Ascending aorta (tissue), 2 donors: ENCODE data around the gene TNMD. TPM values are rescaled to one million over a fixed set of nuclear protein-coding genes. Genes with fewer than 3 reads are reported as not detected.

Experiments
- DNase-seq, 2 donors: peaks; one replicate each; pipeline ENCODE4 v3.0.0-alpha.2; 2019; ENCODE audit warnings: low spot score in 2 of 2
- H3K27ac ChIP-seq, 2 donors: fragments of 200-600 bp; sonication (generic); one replicate each; pipeline ENCODE4 v1.5.1; 2016 to 2017; ENCODE audit warnings: mild to moderate bottlenecking in 1 of 2
- H3K27me3 ChIP-seq: fragments of 200-600 bp; sonication (generic); one replicate; pipeline ENCODE4 v1.5.1; 2017
- H3K36me3 ChIP-seq, 2 donors: fragments of 200-600 bp; sonication (generic); one replicate each; pipeline ENCODE4 v1.5.1; 2016
- H3K4me1 ChIP-seq, 2 donors: fragments of 200-600 bp; sonication (generic); one replicate each; pipeline ENCODE4 v1.5.1; 2016 to 2017; ENCODE audit warnings: mild to moderate bottlenecking in 1 of 2
- H3K4me3 ChIP-seq, 2 donors: fragments of 200-600 bp; sonication (generic); one replicate each; pipeline ENCODE4 v1.5.1; 2016 to 2017; ENCODE audit warnings: mild to moderate bottlenecking in 1 of 2
- H3K9me3 ChIP-seq, 2 donors: fragments of 200-600 bp; sonication (generic); one replicate each; pipeline ENCODE4 v1.5.1; 2016
- intact Hi-C: fragments of 100-400 bp; cut with DNase I; formaldehyde crosslinking; loops from one replicate; pipeline ENCODE4 v1.15.1; 2023
- total RNA-seq: library from RNA; depleted of rRNA; stranded (reverse); fragments of >200 nt; gene quantifications from one replicate; pipeline ENCODE4 v1.1.0, GENCODE V29; 2016
- TF ChIP-seq, protein P1 (sequence below), 3 experiments: fragments of 200-600 bp in 2 of 3; fragments of 450-650 bp in 1 of 3; sonication (generic) in 2 of 3; IDR thresholded peaks; one replicate each; pipeline ENCODE4 v1.5.1; 2016 to 2019; ENCODE audit warnings: antibody characterized with exemption in 3 of 3, mild to moderate bottlenecking in 1 of 3, moderate library complexity in 1 of 3

The TNMD gene
- total RNA-seq, 1 donor from 2014 or later = not detected

DNA sequence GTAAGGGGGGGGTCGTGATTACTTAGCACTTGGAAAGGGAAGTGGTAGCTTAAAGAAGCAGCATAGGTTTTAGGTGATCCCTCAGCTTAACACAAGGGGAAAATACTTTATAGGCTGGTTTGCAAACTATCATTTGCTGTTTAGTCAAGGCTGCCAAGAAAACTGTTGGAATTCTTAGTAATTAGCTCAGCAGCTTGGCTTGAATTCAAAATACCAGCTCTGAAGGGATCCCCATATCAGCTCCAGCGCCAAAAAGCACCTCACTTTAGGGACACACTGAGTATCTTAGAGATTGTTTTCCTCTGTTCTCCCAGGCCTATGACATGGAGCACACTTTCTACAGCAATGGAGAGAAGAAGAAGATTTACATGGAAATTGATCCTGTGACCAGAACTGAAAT is 8.8 kb downstream of the TNMD start:
- H3K4me3 ChIP-seq = no peak overlapping the region
- no peak overlapping the region for H3K27ac ChIP-seq
- no peaks in the 10 kb centered on the region for H3K9me3 ChIP-seq
- intact Hi-C loops = no loop called here
- H3K27me3 ChIP-seq = peaks cover 3% of the 10 kb centered on the region
- H3K36me3 ChIP-seq = no peaks in the 10 kb centered on the region
- TF ChIP-seq, protein P1, sequence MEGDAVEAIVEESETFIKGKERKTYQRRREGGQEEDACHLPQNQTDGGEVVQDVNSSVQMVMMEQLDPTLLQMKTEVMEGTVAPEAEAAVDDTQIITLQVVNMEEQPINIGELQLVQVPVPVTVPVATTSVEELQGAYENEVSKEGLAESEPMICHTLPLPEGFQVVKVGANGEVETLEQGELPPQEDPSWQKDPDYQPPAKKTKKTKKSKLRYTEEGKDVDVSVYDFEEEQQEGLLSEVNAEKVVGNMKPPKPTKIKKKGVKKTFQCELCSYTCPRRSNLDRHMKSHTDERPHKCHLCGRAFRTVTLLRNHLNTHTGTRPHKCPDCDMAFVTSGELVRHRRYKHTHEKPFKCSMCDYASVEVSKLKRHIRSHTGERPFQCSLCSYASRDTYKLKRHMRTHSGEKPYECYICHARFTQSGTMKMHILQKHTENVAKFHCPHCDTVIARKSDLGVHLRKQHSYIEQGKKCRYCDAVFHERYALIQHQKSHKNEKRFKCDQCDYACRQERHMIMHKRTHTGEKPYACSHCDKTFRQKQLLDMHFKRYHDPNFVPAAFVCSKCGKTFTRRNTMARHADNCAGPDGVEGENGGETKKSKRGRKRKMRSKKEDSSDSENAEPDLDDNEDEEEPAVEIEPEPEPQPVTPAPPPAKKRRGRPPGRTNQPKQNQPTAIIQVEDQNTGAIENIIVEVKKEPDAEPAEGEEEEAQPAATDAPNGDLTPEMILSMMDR (IDR thresholded peaks at IDR 0.05) = no peak
- no peaks in the 10 kb centered on the region for H3K4me1 ChIP-seq
- DNase-seq = no peak

DNA sequence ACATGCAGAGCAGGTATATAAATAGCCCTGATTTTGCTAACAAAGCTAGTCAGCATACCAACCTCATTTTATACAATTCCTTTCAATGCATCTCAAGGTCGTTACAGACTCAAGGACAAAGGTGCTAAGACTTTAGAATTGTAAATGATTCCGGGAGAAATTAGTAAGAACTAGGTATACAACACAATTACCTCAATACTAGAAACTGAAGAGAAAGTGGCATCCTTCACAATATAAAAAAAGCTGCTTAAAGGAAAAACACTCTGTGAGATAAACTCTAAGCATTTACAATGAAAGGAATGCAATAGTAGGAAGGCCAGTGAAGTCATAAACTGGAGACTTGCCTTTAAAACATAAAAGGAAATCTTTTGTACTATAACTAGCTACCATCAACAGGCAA is 11.9 kb downstream of the TNMD start:
- no peak overlapping the region for H3K4me3 ChIP-seq
- H3K27me3 ChIP-seq = no peaks in the 10 kb centered on the region
- H3K27ac ChIP-seq = no peak overlapping the region
- no peaks in the 10 kb centered on the region for H3K36me3 ChIP-seq
- H3K4me1 ChIP-seq = no peaks in the 10 kb centered on the region
- DNase-seq = no peak
- no peaks in the 10 kb centered on the region for H3K9me3 ChIP-seq
- intact Hi-C loops = no loop called here
- TF ChIP-seq, protein P1 (IDR thresholded peaks at IDR 0.05) = no peak

DNA sequence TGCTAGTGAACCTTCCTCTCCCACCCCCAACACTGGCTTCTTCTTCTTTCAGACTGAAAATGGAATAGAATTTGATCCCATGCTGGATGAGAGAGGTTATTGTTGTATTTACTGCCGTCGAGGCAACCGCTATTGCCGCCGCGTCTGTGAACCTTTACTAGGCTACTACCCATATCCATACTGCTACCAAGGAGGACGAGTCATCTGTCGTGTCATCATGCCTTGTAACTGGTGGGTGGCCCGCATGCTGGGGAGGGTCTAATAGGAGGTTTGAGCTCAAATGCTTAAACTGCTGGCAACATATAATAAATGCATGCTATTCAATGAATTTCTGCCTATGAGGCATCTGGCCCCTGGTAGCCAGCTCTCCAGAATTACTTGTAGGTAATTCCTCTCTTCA is 14.7 kb downstream of the TNMD start:
- no peak overlapping the region for H3K27ac ChIP-seq
- H3K36me3 ChIP-seq = no peaks in the 10 kb centered on the region
- H3K4me3 ChIP-seq = no peak overlapping the region
- TF ChIP-seq, protein P1 (IDR thresholded peaks at IDR 0.05) = no peak
- no peaks in the 10 kb centered on the region for H3K27me3 ChIP-seq
- no peak for DNase-seq
- intact Hi-C loops = no loop called here
- H3K4me1 ChIP-seq = no peaks in the 10 kb centered on the region
- no peaks in the 10 kb centered on the region for H3K9me3 ChIP-seq

DNA sequence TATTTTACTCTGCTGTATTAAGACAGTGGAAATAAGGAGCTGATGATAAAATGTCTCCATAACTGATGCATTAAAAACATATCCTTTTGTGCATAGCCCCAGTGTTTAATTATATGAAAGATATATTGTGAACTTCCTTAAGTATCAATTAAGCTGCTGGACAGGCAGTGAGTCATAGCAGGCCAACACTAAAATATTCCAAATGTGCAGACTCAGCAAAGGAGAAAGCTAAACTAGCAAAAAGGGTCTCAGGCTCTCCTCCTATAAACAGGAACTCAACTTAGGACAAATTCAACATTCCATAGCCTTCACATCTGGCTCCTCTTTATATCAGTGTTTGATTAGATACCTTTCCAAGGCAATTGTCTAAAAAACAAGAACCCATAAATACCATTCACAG is 15.6 kb downstream of the TNMD start:
- no peak for DNase-seq
- intact Hi-C loops = no loop called here
- H3K27ac ChIP-seq = no peak overlapping the region
- no peaks in the 10 kb centered on the region for H3K27me3 ChIP-seq
- TF ChIP-seq, protein P1 (IDR thresholded peaks at IDR 0.05) = no peak
- no peaks in the 10 kb centered on the region for H3K9me3 ChIP-seq
- H3K4me3 ChIP-seq = no peak overlapping the region
- H3K4me1 ChIP-seq = no peaks in the 10 kb centered on the region
- H3K36me3 ChIP-seq = no peaks in the 10 kb centered on the region

DNA sequence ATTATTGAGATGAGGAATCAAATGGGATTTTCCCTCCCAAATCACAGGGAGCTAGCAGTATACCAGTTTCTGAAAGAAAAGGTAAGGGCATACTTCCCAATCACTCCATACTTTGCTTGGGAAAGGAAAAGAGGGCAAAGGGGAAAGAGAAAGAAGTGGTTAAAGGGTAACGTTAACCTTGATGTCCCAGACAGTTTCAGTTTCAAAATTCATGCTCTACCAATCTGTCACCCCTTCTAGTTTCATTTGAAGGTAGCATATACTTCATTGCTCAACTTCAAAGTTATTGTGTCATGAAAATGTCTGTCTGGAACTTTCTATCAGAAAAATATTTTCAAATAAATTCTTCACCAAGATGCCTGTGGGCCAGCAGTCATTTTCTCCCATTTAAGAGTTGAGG is 16.0 kb downstream of the TNMD start:
- H3K9me3 ChIP-seq = no peaks in the 10 kb centered on the region
- no peaks in the 10 kb centered on the region for H3K4me1 ChIP-seq
- no peak overlapping the region for H3K27ac ChIP-seq
- H3K27me3 ChIP-seq = no peaks in the 10 kb centered on the region
- no peaks in the 10 kb centered on the region for H3K36me3 ChIP-seq
- DNase-seq = no peak
- intact Hi-C loops = no loop called here
- H3K4me3 ChIP-seq = no peak overlapping the region
- TF ChIP-seq, protein P1 (IDR thresholded peaks at IDR 0.05) = no peak

DNA sequence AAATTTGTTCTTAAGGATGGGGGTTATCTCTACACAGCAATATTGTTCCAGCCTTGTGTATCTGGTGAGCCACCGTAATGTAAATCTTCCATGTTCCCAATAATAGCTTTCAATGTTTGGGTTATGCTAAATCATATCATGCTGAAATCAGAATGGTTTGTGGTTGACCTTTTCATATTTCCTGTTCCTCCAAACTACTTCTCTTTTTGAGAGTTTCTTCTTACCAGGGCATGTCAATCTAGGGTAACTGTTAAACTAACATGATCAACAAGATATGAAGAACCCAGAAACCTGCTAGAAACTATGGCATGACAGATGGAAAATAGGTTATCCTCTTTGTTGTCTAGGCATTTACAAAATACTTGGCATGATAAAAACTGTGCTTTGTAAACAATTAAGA is 22.0 kb downstream of the TNMD start:
- no peak for DNase-seq
- Histone ChIP-seq H3K36me3 (no peaks in the 10 kb centered on the region), H3K4me1 (no peaks in the 10 kb centered on the region), H3K9me3 (no peaks in the 10 kb centered on the region), H3K27me3 (no peaks in the 10 kb centered on the region), H3K27ac (no peak overlapping the region), H3K4me3 (no peak overlapping the region)
- TF ChIP-seq, protein P1 (IDR thresholded peaks at IDR 0.05) = no peak
- intact Hi-C loops = no loop called here
